ENCODE results near the gene TRPV4.

- no peak for TF ChIP-seq CTCF (IDR thresholded peaks at IDR 0.05)
- no peak for TF ChIP-seq POLR2A (IDR thresholded peaks at IDR 0.05)
These were observed 91.1 kb downstream of the TRPV4 start for GRCh38 chr12:109741970-109742703.

Data from testis (tissue), 2 donors.